Epithelial cell of esophagus (primary cell): ENCODE results near the gene SEMA4B.
"Not testable (repeated sequence)": the region's sequence is repeated elsewhere in the genome, so short reads cannot be mapped to it uniquely, and the experiment has no call there.

ENCODE experiments used
- DNase-seq: peaks from one replicate; pipeline ENCODE4 v3.0.0; 2010; ENCODE audit warnings: low read depth
- H3K4me3 ChIP-seq: 2 replicates; pipeline ENCODE4 v1.5.1; 2011; ENCODE audit warnings: mild to moderate bottlenecking, low read length, control low read depth
- TF ChIP-seq, protein P1 (sequence below): IDR thresholded peaks from 2 replicates; pipeline ENCODE4 v1.5.1; 2011; ENCODE audit warnings: low read depth, mild to moderate bottlenecking, low read length, control low read depth, inconsistent platforms; ENCODE audit not compliant: insufficient read depth; ENCODE audit errors: missing control alignments

The SEMA4B gene

DNA sequence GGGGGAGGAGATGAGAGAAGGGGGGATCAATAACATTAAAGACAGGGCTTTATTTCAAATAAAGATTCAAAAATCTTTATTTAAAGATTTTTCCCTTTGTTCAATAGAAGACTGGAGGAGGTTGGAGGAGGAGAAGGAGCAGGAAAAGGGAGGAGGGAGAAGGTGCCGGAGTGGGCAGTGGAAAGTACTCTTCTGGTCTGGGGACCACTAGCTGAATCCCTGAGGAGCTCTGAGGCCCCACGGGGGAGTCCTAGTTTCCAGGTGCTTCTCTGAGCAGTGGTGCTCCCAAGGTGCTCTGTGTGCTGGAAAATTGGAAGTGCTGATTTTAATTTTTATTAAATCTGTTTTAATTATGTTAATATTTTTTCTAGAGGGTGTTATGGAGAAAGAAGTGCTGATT lies 19.4 kb upstream of the SEMA4B start:
- TF ChIP-seq, protein P1, sequence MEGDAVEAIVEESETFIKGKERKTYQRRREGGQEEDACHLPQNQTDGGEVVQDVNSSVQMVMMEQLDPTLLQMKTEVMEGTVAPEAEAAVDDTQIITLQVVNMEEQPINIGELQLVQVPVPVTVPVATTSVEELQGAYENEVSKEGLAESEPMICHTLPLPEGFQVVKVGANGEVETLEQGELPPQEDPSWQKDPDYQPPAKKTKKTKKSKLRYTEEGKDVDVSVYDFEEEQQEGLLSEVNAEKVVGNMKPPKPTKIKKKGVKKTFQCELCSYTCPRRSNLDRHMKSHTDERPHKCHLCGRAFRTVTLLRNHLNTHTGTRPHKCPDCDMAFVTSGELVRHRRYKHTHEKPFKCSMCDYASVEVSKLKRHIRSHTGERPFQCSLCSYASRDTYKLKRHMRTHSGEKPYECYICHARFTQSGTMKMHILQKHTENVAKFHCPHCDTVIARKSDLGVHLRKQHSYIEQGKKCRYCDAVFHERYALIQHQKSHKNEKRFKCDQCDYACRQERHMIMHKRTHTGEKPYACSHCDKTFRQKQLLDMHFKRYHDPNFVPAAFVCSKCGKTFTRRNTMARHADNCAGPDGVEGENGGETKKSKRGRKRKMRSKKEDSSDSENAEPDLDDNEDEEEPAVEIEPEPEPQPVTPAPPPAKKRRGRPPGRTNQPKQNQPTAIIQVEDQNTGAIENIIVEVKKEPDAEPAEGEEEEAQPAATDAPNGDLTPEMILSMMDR: no peak
- H3K4me3 ChIP-seq: no peak overlapping the region
- DNase-seq: no peak

DNA sequence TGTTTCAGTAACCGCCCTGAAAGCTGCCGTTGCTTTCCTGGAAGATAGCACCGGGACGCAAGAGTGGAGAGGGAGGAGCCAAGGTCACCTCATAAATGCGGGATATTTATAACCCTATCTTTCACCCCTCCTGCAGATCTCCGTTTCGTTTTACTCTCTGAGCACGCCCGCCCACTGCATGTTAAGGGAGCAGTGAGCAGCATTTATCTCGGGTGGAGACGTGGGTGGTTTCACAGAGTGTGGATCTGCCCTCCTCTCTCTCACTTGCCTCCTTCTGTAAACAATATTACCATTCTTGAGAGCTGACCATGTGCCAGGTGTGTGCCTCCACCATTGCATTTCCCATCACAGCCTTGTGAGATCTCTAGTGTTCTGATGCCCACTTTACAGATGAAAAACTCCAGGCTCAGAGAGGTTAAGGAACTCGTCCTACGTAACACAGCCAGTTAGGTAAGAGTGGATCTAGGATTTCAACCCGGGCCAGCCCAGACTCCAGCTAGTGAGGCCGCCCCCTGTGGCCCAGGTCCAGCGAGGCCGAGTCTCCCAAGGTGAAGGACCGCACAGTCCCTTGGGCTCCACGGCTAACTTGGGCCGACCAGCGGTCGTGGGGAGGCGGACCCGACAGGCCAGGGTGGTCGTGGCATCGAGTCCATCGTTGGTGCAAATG lies 16.9 kb upstream of the SEMA4B start:
- peak overlapping the region; percentile 79 for H3K4me3 ChIP-seq
- TF ChIP-seq, protein P1: no peak
- peak; percentile 80 for DNase-seq

DNA sequence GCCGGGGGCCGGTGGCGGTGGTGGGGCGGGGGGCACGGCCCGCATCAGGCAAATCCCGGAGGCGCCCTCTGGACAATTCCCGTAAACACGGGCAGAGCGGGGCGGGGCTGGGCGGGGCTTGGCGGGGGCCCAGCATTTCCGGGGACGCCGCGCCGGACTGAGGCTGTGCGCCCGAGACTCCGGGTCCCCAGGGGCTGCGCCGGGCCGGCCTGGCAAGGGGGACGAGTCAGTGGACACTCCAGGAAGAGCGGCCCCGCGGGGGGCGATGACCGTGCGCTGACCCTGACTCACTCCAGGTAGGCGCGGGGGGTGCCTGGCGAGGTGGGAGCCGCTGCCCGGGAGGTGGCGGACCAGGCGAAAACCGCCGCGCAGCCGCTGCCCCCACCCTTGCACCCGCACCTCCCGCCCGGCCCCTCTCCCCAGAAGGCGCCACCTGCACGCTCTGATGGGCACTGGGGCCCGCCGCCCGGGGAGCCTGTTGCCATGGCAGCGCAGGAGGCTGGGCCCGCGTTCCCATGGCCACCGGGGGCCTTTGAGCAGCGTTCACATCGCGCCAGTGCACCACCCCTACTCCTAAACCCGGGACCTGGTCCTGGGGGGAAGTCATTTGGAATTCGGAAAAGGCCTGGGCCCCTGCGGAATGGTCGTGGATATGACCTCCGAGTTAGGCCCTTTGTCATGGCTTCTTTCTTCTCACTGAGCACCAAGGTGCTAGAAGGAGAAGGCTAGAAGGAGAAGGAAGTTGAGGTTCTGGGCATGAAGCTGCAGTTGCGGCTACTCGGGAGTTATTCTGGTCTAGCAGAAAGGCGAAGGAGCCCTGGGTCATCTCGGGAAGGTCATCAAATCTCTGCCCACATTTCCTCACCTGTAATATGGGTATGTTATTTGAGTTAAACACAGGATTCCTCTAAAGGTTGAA lies 16.1 kb upstream of the SEMA4B start:
- TF ChIP-seq, protein P1: no peak
- peak overlapping the region; percentile 79 for H3K4me3 ChIP-seq
- peak; percentile 64 for DNase-seq

DNA sequence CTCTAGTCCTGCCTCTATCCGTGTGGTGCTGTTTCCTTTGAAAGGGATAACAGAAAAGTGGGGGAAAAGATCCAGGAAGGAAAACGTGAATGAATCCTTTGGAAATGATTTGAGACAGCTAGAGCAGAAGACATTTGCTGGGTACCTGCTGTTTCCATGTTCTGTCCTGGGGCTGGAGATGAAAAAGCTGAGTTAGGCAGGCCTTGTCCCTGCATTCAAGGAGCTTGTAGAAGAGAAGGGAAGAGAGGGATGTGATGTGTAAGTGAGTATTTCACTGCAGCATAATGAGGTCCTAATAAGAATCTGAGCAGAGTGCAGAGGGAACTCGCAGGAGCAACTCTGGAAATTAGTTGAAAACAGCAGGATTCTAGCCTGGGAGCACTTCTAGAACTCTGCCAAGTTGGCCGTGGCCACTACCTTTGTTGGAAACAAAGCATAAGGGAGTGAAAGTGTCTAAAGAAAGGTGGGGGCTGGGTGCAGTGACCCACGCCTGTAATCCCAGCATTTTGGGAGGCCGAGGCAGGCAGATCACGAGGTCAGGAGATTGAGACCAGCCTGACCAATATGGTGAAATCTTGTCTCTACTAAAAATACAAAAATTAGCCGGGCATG lies 13.8 kb upstream of the SEMA4B start:
- TF ChIP-seq, protein P1: no peak
- no peak overlapping the region for H3K4me3 ChIP-seq
- DNase-seq: no peak

DNA sequence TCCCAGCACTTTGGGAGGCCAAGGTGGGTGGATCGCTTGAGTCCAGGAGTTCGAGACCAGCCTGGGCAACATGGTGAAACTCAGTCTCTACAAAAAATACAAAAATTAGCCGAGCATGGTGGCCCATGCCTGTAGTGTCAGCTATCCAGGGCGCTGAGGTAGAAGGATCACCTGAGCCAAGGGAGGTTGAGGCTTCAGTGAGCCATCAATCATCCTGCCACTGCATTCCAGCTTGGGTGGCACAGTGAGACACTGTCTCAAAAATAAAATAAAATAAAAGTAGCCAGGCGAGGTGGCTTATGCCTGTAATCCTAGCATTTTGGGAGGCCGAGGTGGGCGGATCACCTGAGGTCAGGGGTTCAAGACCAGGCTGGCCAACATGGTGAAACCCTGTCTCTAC lies 13.1 kb upstream of the SEMA4B start:
- H3K4me3 ChIP-seq, DNase-seq: not testable (repeated sequence)

DNA sequence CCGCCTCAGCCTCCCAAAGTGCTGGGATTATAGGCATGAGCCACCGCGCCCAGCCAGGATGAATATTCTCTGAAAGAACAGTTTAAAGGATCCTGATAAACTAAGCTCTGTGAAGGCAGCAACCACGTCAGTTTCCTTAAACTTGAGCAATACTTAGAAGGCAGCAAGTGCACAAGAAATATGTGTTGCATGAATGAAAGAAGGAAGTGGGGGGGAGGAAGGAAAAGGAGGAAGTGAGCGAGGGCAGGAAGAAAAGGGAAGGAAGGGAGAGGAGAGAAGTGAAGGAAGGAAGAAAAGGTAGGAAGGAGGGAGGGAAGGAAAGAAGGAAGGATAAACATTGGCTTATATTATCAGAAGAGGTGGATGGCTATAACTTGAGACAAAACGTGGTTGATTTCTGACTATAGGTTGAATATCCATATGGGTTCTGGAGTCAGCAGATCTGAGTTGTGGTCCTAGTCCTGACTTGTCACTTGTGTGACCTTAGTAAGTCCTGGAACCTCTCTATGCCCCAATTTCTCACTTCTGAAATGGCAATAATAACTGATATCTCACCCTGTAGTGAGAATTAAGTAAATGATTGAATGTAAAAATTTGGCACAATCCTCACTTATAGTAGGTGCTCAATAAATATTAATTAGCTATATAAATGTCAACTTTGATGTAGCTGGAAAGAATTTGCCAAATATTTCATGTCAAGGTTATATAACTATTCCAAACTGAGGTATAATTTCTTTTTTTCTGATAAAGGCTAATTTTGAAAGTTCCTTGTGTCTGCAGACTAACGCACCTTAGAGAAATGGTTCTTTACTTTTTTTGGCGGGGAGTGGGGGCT lies 12.0 kb upstream of the SEMA4B start:
- TF ChIP-seq, protein P1: no peak
- DNase-seq: peak; percentile 45
- H3K4me3 ChIP-seq: no peak overlapping the region
